ENCODE data around the gene CRABP2.

CRABP2 gene

GRCh38 chr1:156668801-156669637, 36.4 kb downstream of the CRABP2 start:
- DNase-seq (ENCODE audit: low read depth in 2 of 2) = no peak

DNA sequence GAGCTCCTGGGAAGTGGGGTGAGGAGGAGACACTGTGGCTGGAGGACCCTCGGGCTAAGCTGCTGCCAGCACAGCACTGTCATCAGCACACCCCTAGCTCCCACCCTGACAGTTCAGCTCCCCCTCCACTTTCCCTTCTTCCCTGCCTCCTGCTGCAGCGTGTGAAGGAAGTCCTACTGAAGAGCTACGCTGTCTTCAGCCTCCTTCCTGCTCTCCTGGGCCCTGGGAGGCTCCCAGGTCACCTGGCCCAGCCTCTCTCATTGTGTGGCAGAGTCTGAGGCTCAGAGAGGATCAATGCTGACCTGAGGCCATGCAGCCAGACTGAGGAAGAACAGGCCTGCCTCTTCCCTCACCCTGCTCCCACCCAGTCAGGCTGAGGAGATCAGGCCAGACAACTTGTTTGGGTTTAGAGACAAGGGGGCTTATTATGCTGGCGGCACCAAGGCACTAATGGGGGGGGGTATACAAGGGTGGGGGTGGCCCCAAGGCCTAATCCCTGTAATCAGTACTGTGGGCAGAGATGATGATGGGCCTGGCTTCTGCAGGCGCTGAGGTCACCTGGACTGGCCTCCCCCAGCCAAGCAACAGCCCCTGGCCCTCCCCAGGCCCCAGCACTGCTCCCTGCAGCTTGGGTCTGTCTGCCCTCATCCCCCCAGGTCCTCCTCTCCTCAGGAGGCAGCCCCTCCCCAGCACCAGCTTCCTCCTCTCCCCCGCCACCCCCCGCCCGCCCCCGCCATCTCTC, 37.2 kb downstream of the CRABP2 start:
- DNase-seq (ENCODE audit: low read depth in 2 of 2) = no peak

- DNase-seq (ENCODE audit: low read depth in 2 of 2) = no peak
Observed at GRCh38 chr1:156667610-156667967, 37.8 kb downstream of the CRABP2 start.

- no peak for DNase-seq (ENCODE audit: low read depth in 2 of 2)
Observed at GRCh38 chr1:156666862-156667609, 38.3 kb downstream of the CRABP2 start.

GRCh38 chr1:156665539-156665938, 39.8 kb downstream of the CRABP2 start:
- DNase-seq (ENCODE audit: low read depth in 2 of 2) = no peak

- no peak for DNase-seq (ENCODE audit: low read depth in 2 of 2)
Observed at GRCh38 chr1:156664767-156665411, 40.5 kb downstream of the CRABP2 start.

DNA sequence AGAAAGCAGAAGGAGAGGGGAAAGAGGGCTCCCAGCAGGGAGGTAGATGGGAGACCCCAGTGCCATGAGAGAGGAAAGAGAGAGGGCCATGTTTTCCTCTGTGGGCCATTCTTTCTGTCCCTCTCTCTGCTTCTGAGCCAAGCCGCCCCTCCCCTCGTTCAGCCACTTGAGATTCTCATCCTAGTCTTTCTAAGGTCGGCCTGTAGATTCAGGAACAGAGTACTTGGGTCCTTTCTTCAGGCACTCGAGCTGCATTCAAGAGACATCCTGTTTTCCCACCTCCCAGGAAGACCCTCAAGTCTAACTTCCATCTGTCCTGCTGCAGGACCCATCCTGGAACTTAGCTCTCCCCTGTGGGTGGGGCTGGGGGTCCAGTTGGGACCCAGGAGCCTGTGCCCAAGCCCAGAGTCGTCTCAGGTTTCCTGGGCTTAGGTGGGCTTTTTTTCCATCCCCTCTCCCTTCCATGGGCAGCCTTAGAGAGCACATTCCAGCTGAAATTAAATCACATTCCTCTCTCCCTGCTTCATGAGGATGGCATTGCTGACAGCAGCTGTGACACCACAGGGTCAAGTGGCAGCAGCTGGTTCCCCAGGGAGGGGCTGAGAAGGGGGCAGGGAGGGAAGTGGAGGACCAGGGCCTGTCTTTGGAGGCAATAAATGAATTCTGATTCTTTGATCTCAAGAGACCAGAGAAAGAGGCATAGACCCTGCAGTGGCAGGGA, 41.2 kb downstream of the CRABP2 start:
- no peak for DNase-seq (ENCODE audit: low read depth in 2 of 2)

DNA sequence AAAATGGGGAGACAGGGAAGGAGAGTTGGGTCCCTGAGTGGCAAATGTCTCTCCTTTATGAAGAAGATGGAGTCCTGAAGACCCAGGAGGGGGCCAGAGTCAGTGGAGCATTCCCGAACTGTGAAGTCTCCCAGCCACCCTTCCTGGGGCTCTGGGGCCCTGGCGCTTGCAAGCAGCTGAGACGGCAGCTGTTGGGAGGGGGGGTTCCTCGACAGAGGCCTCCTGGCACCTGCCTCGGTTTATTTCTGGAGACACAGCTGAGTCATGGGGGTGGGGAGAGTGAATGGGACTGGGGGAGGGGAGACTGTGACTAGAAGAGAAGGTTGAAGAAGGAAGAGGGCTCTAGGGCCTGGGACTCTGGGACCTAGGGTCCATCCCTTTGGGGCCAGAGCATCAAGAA, 42.2 kb downstream of the CRABP2 start:
- DNase-seq (ENCODE audit: low read depth in 2 of 2) = no peak

GRCh38 chr1:156662800-156663055, 42.7 kb downstream of the CRABP2 start:
- no peak for DNase-seq (ENCODE audit: low read depth in 2 of 2)

DNA sequence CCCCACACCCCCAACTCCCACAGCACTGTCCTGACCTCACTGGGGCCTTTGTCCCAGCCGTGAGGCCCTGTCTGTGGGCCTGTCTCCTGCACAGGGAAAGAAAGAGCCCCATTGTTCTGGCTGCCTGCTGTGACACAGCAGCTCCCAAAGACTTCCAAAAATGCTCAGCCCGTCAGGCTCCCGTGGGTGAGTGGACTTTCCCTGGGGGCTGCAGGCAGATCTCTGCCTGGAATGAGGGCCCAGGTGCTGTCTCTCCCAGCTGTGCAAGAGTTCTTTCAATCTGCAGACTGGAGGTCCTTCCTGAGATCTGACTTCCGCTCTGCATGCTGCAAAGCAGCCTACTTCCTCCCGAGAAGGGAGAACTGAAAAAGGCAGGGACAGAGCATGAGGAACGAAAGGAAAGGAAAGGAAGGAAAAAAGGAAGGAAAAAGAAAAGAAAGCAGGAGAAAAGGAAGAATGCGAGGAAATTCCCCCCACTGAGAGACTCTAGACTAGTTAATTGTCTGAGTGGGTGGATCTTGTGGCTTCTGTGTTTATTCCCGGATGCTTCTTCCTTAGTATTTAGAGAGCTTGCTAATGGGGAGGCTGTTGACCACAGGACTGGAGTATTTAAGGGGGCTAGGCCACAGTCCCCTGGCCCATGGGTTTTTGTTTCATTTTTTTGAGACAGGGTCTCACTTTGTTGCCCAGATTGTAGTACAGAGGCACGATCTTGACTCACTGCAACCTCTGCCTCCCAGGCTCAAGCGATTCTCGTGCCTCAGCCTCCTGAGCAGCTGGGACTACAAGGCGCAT, 43.2 kb downstream of the CRABP2 start:
- DNase-seq (ENCODE audit: low read depth in 2 of 2) = no peak

DNA sequence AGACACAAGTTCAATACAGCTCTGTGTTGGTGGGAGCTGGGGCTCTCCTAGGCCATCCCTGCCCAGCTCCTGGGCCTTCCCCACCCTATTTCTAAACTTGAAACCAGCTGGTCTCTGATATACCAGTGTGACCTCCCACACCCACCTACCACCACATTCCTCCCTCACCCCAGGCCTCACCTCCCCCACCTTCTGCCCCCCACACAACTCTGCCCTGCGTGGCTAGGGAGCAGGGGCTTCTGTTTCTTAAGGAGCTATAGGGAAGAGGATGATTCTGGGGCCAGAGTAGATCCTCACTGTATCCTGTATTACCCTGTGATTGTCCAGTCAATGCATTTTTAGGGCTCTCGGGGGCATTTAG, 44.7 kb downstream of the CRABP2 start:
- no peak for DNase-seq (ENCODE audit: low read depth in 2 of 2)

- DNase-seq (ENCODE audit: low read depth in 2 of 2) = peak; percentile 69 to 78
Observed at GRCh38 chr1:156659988-156660751, 45.2 kb downstream of the CRABP2 start.

- DNase-seq (ENCODE audit: low read depth in 2 of 2) = no peak
Observed at GRCh38 chr1:156659661-156659987, 45.8 kb downstream of the CRABP2 start.

DNA sequence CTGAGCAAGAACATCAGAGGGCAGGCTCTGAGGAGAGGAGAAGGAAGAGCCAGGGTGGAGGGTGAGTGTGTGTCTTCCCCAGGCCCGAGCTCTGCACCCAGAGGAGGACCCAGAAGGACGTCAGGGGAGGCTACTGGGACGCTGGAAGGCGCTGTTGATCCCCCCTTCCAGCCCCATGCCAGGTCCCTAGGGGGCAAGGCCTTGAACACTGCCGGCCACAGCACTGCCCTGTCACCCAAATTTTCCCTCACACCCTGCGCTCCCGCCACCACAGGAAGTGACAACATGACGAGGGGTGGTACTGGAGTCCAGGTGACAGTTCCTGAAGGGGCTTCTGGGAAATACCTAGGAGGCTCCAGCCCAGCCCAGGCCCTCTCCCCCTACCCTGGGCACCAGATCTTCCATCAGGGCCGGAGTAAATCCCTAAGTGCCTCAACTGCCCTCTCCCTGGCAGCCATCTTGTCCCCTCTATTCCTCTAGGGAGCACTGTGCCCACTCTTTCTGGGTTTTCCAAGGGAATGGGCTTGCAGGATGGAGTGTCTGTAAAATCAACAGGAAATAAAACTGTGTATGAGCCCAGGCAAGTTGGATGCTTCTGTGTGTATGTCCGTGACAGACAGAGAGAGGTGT, 46.3 kb downstream of the CRABP2 start:
- no peak for DNase-seq (ENCODE audit: low read depth in 2 of 2)

DNA sequence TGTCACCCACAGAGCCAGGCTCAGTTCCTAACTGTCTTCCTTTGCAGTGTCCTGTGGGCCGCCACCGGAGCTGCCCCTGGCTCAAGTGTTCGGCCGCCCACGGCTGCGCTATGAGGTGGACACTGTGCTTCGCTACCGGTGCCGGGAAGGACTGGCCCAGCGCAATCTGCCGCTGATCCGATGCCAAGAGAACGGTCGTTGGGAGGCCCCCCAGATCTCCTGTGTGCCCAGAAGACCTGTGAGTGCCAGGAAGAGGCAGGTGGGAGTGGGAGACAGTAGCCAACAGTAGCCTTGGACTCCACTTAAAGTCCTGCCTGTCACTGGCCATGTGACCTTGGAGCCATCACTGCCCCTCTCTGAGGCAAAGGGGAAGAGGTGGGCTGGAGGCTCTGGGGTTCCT, 46.9 kb downstream of the CRABP2 start:
- DNase-seq (ENCODE audit: low read depth in 2 of 2) = no peak

DNA sequence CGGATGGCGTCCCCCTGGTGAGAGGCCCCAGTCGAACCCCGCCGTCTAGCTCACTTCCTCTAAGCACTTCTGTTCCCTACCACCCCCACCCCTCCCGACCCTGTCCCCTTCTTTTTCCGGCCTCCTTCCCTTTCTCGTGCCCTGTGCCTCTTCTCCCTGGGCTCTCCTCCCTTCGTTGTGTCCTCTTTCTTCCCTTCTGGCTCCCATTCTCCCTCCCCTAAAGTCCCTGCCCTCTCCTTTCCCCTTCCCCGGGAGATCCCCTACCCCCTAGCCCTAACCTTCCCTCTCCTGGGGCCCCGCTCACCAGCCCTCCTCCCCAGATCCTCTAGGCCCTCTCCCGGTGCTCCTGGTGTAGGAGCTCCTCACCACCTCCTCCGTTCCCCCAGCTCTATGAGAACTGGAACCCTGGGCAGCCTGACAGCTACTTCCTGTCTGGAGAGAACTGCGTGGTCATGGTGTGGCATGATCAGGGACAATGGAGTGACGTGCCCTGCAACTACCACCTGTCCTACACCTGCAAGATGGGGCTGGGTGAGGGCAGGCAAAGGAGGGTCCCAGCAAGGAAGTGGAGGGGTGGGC, 47.6 kb downstream of the CRABP2 start:
- DNase-seq (ENCODE audit: low read depth in 2 of 2) = no peak

- DNase-seq (ENCODE audit: low read depth in 2 of 2) = peak; percentile 49 to 61
Observed at GRCh38 chr1:156656806-156657740, 48.3 kb downstream of the CRABP2 start.

- DNase-seq (ENCODE audit: low read depth in 2 of 2) = no peak
Observed at GRCh38 chr1:156655904-156656516, 49.4 kb downstream of the CRABP2 start.
